Thyroid gland (tissue), 4 donors: ENCODE measurements around the gene CXCL6. TPM values are rescaled to one million over a fixed set of nuclear protein-coding genes. Genes with fewer than 3 reads are reported as not detected.

Source experiments
- DNase-seq, 2 donors: peaks; one replicate each; pipeline ENCODE4 v3.0.0-alpha.2; 2019
- H3K27ac ChIP-seq, 3 donors: fragments of 200-600 bp; sonication (generic); 1 replicate in 2 of 3; 2 replicates in 1 of 3; pipeline ENCODE4 v1.5.1; 2016 to 2019; ENCODE audit warnings: mild to moderate bottlenecking in 1 of 3, moderate library complexity in 1 of 3
- H3K27me3 ChIP-seq: fragments of 200-600 bp; sonication (generic); one replicate; pipeline ENCODE4 v1.5.1; 2019
- H3K36me3 ChIP-seq, 2 donors: fragments of 200-600 bp; sonication (generic); one replicate each; pipeline ENCODE4 v1.5.1; 2016 to 2019
- H3K4me1 ChIP-seq, 2 donors: fragments of 200-600 bp; sonication (generic); one replicate each; pipeline ENCODE4 v1.5.1; 2017 to 2019
- H3K4me3 ChIP-seq, 3 donors: fragments of 200-600 bp; sonication (generic); replicated peaks in 1 of 3; 1 replicate in 2 of 3; 2 replicates in 1 of 3; pipeline ENCODE4 v1.5.1; 2016; ENCODE audit warnings: mild to moderate bottlenecking in 1 of 3
- H3K9me3 ChIP-seq: fragments of 200-600 bp; sonication (generic); one replicate; pipeline ENCODE4 v1.5.1; 2017
- POLR2A ChIP-seq, 2 donors: fragments of 450-650 bp; IDR thresholded peaks; one replicate each; pipeline ENCODE4 v1.6.1; 2017; ENCODE audit warnings: antibody characterized with exemption in 2 of 2, mild to moderate bottlenecking in 2 of 2, moderate library complexity in 1 of 2
- WGBS, 2 donors: methylation state at CpG; one replicate each; pipeline ENCODE4 v1.1.5; 2017; 5-methylcytosine and 5-hydroxymethylcytosine counted together
- intact Hi-C: fragments of 100-400 bp; cut with DNase I; formaldehyde crosslinking; loops from one replicate; pipeline ENCODE4 v1.15.1; 2023
- total RNA-seq, 4 donors: library from RNA; depleted of rRNA; stranded (reverse); fragments of >200 nt; gene quantifications; one replicate each; pipeline ENCODE4 v1.2.3, GENCODE V29; 2016
- TF ChIP-seq, protein P1 (sequence below), 6 experiments: fragments of 200-600 bp in 3 of 6; fragments of 450-650 bp in 3 of 6; sonication (generic) in 3 of 6; IDR thresholded peaks; one replicate each; pipeline ENCODE4 v1.5.1; 2016 to 2019; ENCODE audit warnings: antibody characterized with exemption in 6 of 6, mild to moderate bottlenecking in 2 of 6, inconsistent platforms in 1 of 6, moderate library complexity in 1 of 6

CXCL6 gene
- total RNA-seq, 4 donors from 2014 or later: not detected

DNA sequence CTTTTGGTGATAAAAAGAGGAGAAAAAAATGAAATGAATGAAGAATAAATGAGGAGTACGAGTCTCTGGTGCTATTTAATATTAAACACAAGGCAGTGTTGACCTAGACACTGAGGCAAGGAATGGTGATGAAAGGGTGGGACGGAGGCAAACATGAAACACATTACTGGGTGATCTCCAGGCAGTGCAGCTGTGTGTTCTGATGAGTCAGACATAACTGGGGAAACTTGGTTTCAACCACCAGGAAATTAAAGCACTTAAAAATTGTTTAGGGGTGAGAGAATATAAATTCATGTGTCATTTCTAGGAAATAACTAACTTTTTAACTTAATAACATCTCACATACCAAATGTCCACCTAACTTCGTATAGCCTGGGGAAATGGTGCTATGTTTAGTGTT lies 19.7 kb upstream of the CXCL6 start:
- Histone ChIP-seq H3K27me3 (no peaks in the 10 kb centered on the region), H3K9me3 (no peaks in the 10 kb centered on the region), H3K36me3 (no peaks in the 10 kb centered on the region), H3K4me3 (no peak overlapping the region), H3K4me1 (no peaks in the 10 kb centered on the region), H3K27ac (no peak overlapping the region)
- WGBS, 2 donors: 62 to 75% methylated on average over 3 of the region's 3 CpGs
- intact Hi-C loops: no loop called here
- DNase-seq: no peak
- TF ChIP-seq POLR2A (IDR thresholded peaks at IDR 0.05): no peak
- TF ChIP-seq, protein P1, sequence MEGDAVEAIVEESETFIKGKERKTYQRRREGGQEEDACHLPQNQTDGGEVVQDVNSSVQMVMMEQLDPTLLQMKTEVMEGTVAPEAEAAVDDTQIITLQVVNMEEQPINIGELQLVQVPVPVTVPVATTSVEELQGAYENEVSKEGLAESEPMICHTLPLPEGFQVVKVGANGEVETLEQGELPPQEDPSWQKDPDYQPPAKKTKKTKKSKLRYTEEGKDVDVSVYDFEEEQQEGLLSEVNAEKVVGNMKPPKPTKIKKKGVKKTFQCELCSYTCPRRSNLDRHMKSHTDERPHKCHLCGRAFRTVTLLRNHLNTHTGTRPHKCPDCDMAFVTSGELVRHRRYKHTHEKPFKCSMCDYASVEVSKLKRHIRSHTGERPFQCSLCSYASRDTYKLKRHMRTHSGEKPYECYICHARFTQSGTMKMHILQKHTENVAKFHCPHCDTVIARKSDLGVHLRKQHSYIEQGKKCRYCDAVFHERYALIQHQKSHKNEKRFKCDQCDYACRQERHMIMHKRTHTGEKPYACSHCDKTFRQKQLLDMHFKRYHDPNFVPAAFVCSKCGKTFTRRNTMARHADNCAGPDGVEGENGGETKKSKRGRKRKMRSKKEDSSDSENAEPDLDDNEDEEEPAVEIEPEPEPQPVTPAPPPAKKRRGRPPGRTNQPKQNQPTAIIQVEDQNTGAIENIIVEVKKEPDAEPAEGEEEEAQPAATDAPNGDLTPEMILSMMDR (IDR thresholded peaks at IDR 0.05): no peak

DNA sequence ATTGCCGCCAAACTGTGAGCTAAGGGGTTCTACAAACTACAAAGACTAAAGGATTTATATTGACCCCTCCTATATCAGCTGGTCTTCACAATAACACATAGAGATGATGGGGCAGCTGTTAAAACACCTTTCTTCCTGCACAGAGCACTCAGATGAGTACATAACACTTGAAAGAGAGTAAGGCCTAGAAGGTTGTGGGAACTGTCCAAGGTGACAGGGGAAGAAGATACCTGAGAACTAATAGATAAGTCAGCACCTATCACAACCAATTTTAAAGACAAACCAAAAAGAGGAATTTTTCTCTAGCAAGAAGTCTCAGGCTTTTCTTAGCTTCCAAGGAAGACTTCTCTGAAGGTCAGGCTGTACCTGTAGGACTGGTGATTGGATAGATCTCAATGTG lies 19.1 kb upstream of the CXCL6 start:
- no peaks in the 10 kb centered on the region for H3K27me3 ChIP-seq
- WGBS, 2 donors: 94 to 100% methylated on average over 1 of the region's 1 CpG
- H3K4me3 ChIP-seq: no peak overlapping the region
- intact Hi-C loops: no loop called here
- H3K9me3 ChIP-seq: no peaks in the 10 kb centered on the region
- no peak for TF ChIP-seq POLR2A (IDR thresholded peaks at IDR 0.05)
- TF ChIP-seq, protein P1 (IDR thresholded peaks at IDR 0.05): no peak
- H3K4me1 ChIP-seq: no peaks in the 10 kb centered on the region
- H3K27ac ChIP-seq: no peak overlapping the region
- DNase-seq: no peak
- H3K36me3 ChIP-seq: no peaks in the 10 kb centered on the region

DNA sequence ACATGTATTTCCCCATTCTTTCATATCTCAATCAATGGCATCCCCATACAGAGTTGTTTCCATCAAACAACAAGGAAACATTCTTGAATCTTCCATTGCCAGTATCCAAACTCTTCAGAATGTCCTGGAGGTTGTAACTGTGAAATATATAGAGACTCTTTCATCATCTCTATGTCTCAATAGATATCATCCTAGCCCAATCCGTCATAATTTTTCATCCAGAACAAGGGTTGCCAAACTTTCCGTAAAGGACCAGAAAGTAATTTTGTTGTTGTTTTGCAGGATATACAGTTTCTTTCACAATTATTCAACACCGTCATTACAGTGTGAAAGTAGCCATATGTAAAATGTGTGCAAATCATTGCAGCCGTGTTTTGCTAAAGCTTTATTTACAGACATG lies 15.2 kb upstream of the CXCL6 start:
- H3K4me1 ChIP-seq: no peaks in the 10 kb centered on the region
- no peak overlapping the region for H3K27ac ChIP-seq
- intact Hi-C loops: no loop called here
- DNase-seq: no peak
- no peaks in the 10 kb centered on the region for H3K36me3 ChIP-seq
- no peaks in the 10 kb centered on the region for H3K27me3 ChIP-seq
- 96 to 99% methylated on average over 4 of the region's 4 CpGs for WGBS, 2 donors
- H3K4me3 ChIP-seq: no peak overlapping the region
- TF ChIP-seq, protein P1 (IDR thresholded peaks at IDR 0.05): no peak
- TF ChIP-seq POLR2A (IDR thresholded peaks at IDR 0.05): no peak
- no peaks in the 10 kb centered on the region for H3K9me3 ChIP-seq

DNA sequence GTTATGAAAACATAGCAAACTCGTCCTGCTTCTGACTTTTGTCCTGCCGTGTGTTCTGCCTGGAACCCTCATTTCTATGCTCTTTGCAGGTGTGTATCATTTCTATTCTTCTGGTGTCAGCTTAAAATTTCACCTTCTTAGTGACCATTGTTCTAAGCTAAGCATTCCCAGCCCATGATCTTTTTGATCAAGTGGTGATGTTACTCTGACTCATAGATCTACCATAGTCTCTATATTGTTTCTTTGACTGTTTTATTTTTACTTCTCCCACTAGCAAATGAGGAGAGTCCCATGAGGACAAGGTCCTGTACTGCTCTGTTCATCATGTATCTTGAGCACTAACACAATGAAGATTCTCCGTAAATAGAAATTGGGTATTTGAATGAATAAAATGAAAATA lies 14.1 kb upstream of the CXCL6 start:
- DNase-seq: no peak
- Histone ChIP-seq H3K4me1 (no peaks in the 10 kb centered on the region), H3K9me3 (no peaks in the 10 kb centered on the region), H3K4me3 (no peak overlapping the region), H3K36me3 (no peaks in the 10 kb centered on the region), H3K27me3 (no peaks in the 10 kb centered on the region), H3K27ac (no peak overlapping the region)
- TF ChIP-seq, protein P1 (IDR thresholded peaks at IDR 0.05): no peak
- TF ChIP-seq POLR2A (IDR thresholded peaks at IDR 0.05): no peak
- 70 to 72% methylated on average over 3 of the region's 3 CpGs for WGBS, 2 donors
- intact Hi-C loops: no loop called here

DNA sequence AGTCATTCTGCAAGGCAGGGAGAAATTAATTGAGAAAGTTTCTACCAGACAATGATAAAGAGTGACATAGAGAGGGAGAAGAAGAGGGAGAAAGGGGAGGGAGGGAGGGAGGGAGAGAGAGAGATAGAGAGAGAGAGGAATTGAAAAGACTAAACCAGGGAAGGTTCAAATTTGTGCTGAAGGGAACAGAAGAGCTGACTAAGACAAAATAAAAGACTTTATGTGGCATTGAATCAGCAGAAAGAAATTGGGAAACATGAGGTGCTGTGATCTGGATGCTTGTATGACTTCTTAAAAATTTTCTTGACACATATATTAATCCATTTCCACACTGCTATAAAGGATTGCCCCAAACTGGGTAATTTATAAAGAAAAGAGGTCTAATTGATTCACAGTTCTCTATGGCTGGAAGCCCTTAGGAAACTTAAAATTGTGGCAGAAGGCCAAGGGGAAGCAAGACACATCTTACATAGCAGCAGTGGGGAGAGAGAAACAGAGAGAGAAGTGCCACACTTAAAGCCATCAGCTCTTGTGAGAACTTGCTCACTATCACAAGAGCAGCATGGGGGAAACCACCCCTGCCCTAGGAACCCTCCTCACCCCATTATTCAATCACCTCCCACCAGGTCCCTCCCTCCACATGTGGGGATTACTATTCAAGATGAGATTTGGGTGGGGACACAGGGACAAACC lies 13.5 kb upstream of the CXCL6 start:
- no peaks in the 10 kb centered on the region for H3K4me1 ChIP-seq
- no peak for DNase-seq
- no peaks in the 10 kb centered on the region for H3K9me3 ChIP-seq
- H3K36me3 ChIP-seq: no peaks in the 10 kb centered on the region
- TF ChIP-seq POLR2A (IDR thresholded peaks at IDR 0.05): no peak
- TF ChIP-seq, protein P1 (IDR thresholded peaks at IDR 0.05): no peak
- H3K27ac ChIP-seq: no peak overlapping the region
- no peaks in the 10 kb centered on the region for H3K27me3 ChIP-seq
- H3K4me3 ChIP-seq: no peak overlapping the region
- intact Hi-C loops: no loop called here
